GM20000 (cell line): ENCODE measurements around the gene SETD1A.

Experiments used
- DNase-seq: peaks from one replicate; pipeline ENCODE4 v3.0.0; 2012; ENCODE audit warnings: low spot score
- TF ChIP-seq, protein P1 (sequence below): IDR thresholded peaks from 2 replicates; pipeline ENCODE4 v1.5.1; 2012; ENCODE audit warnings: mild to moderate bottlenecking, control low read depth; ENCODE audit errors: extremely low read depth, missing control alignments

SETD1A gene

DNA sequence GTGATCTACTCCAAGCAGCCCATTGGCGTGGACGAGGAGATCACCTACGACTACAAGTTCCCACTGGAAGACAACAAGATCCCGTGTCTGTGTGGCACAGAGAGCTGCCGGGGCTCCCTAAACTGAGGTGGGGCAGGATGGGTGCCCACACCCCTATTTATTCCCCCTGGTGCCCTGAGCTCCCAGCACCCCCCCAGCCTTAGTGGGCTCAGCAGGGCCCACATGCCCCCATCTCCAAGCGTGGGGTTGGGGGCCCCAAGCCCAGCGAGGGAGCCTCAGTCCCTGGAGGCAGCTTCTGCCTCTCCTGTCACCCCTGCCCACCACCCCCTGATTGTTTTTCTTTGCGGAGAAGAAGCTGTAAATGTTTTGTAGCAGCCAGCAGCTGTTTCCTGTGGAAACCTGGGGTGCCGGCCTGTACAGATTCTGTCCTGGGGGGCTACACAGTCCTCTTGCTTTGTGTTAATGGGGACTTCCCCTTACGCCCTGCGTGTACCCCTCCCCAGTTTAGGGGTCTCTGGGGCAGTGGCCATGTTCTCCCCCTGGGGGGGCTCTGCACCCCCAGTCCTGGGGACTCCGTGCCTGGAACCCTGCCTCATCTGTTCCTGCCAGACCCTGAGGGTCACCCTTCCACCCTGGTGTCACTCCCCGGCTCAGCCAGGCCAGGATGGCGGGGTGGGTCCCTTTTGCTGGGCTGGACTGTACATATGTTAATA is 26.5 kb downstream of the SETD1A start:
- no peak for DNase-seq
- TF ChIP-seq, protein P1, sequence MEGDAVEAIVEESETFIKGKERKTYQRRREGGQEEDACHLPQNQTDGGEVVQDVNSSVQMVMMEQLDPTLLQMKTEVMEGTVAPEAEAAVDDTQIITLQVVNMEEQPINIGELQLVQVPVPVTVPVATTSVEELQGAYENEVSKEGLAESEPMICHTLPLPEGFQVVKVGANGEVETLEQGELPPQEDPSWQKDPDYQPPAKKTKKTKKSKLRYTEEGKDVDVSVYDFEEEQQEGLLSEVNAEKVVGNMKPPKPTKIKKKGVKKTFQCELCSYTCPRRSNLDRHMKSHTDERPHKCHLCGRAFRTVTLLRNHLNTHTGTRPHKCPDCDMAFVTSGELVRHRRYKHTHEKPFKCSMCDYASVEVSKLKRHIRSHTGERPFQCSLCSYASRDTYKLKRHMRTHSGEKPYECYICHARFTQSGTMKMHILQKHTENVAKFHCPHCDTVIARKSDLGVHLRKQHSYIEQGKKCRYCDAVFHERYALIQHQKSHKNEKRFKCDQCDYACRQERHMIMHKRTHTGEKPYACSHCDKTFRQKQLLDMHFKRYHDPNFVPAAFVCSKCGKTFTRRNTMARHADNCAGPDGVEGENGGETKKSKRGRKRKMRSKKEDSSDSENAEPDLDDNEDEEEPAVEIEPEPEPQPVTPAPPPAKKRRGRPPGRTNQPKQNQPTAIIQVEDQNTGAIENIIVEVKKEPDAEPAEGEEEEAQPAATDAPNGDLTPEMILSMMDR: no peak

DNA sequence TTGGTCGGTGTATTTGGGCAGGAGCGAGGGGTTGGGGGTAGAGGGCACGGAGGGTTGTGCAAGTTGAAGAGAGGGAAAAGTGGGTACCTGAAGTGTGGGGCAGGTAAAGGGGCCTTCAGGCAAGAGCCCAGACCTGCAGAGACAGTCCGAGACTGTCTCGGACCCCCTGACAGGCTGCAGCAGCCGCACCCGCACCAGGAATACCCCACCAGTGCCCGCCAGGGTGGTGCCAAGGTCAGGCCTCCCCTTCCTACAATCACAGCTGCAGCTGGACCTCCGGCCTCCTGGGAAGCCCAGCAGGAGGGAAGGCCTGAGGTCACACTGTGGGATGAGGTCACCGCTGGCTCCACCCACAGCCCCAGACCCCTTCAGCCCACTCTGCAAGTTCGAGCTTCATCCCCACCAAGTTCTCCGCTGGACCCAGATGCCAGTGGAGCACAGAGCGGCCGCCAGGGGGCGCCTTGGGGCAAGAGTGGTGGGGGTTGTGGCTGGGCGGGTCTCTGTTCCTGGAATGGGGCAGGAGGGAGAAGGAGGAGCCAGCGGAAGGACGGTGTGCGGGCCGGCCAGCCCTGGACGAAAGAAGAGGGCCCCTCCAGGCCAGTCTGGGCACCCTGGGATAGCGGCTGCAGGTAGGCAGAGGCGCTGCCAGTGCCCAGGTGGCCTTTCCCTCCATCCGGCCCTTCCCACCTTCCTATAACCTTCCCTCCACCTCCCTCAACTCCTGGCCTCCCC is 27.3 kb downstream of the SETD1A start, which contains the start of gene HSD3B7:
HSD3B7 (plus strand) TSS at position 539 of the 732 bp plus-strand sequence. CDS start 452 bp downstream, outside the sequence.
- peak; percentile 93 for DNase-seq
- TF ChIP-seq, protein P1: peak; percentile 83

- no peak for DNase-seq
- TF ChIP-seq, protein P1: no peak
These were observed 28.0 kb downstream of the SETD1A start for GRCh38 chr16:30985401-30986128.

DNA sequence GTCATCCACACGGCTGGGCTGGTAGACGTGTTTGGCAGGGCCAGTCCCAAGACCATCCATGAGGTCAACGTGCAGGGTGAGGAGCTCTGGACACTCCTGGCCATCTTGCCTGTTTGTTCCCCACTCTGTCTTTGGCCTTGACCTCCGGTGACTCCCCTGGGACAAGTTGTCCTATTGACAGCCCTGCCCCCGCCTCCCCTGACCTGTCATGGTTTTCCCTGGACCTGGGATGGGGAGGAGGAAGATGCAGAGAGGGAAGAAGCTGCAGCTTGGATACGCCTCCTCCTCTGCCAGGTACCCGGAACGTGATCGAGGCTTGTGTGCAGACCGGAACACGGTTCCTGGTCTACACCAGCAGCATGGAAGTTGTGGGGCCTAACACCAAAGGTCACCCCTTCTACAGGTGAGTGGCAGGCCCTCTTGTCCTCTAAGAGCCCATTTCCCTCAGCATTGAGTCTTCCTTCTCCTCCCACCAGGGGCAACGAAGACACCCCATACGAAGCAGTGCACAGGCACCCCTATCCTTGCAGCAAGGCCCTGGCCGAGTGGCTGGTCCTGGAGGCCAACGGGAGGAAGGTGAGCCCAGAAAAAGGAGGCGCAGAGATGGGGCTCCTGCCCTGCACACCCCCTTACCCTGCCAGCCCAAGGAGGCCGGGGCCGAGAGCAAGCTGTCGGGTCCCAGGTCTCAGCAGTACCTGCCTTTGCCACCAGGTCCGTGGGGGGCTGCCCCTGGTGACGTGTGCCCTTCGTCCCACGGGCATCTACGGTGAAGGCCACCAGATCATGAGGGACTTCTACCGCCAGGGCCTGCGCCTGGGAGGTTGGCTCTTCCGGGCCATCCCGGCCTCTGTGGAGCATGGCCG is 28.8 kb downstream of the SETD1A start:
- TF ChIP-seq, protein P1: no peak

DNA sequence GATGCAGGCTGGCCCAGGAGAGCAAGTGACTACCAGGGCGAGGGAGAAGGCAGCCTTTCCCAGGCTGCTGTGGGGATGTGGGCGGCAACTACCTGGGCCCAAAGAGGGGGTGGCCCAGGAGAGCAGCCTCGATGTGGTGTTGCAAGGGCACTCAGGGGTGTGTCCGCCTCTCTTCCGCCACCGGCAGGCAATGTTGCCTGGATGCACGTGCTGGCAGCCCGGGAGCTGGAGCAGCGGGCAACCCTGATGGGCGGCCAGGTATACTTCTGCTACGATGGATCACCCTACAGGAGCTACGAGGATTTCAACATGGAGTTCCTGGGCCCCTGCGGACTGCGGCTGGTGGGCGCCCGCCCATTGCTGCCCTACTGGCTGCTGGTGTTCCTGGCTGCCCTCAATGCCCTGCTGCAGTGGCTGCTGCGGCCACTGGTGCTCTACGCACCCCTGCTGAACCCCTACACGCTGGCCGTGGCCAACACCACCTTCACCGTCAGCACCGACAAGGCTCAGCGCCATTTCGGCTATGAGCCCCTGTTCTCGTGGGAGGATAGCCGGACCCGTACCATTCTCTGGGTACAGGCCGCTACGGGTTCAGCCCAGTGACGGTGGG is 30.1 kb downstream of the SETD1A start:
- TF ChIP-seq, protein P1: no peak
- DNase-seq: no peak

More for the DNA sequence above, 28.8 kb downstream of the SETD1A start:
- DNase-seq: no peak

- DNase-seq: no peak
- TF ChIP-seq, protein P1: no peak
These were observed 32.0 kb downstream of the SETD1A start for GRCh38 chr16:30989469-30990047.
